ENCODE measurements around the gene PDE6A.

PDE6A gene

DNA sequence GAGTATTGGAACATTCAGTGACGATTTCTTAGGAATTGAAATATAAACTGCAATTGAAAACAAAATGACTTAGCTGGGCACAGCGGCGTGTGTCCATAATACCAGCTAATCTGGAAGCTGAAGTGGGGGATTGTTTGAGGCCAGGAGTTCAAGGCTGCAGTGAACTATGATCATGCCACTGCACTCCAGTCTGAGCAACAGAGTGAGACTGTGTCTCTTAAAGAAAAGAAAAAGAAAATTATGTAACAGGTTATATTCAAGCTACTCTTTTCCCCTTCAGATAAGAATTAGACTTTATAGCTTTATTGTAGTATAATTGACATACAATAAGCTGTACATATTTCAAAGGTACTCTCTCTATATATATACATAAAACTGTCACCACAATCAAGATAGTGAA is 22.4 kb upstream of the PDE6A start (continued):
- no peak for TF ChIP-seq ZNF223 (tag by site-specific recombination; IDR thresholded peaks at IDR 0.05)

DNA sequence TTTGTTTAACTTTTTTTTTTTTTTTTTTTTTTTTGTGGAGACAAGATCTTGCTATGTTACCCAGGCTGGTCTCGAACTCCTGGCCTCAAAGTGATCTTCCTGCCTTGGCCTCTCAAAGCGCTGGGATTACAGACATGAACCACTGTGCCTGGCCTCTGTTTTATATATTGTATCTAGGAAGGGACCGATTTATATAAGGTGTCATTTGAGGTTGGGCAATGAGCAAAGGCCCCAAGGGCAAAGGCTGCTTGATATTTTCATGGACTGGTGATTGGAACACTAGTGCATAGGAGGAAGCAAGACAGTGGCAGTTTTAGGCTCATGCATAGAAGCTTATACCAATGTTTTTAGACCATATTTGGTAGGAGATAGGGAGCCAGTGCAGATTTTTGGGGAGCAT is 19.1 kb upstream of the PDE6A start:
- TF ChIP-seq KLF16 (tag by site-specific recombination; IDR thresholded peaks at IDR 0.05) = no peak
- no peak for TF ChIP-seq ZNF37A (tag by site-specific recombination; IDR thresholded peaks at IDR 0.05)
- TF ChIP-seq ZSCAN30 (tag by site-specific recombination; IDR thresholded peaks at IDR 0.05) = no peak
- no peak for TF ChIP-seq KLF1 (tag by site-specific recombination; IDR thresholded peaks at IDR 0.05)
- TF ChIP-seq ZNF510 (tag by site-specific recombination; IDR thresholded peaks at IDR 0.05; ENCODE audit: insufficient replicate concordance) = no peak
- TF ChIP-seq, protein P1, sequence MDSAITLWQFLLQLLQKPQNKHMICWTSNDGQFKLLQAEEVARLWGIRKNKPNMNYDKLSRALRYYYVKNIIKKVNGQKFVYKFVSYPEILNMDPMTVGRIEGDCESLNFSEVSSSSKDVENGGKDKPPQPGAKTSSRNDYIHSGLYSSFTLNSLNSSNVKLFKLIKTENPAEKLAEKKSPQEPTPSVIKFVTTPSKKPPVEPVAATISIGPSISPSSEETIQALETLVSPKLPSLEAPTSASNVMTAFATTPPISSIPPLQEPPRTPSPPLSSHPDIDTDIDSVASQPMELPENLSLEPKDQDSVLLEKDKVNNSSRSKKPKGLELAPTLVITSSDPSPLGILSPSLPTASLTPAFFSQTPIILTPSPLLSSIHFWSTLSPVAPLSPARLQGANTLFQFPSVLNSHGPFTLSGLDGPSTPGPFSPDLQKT (IDR thresholded peaks at IDR 0.05; ENCODE audit: borderline replicate concordance, low read depth, low read length) = no peak
- TF ChIP-seq SP3 (tag by site-specific recombination; IDR thresholded peaks at IDR 0.05) = no peak
- no peak for TF ChIP-seq IKZF3 (tag by site-specific recombination; IDR thresholded peaks at IDR 0.05)
- H3K4me3 ChIP-seq (ENCODE audit: low read depth, low read length) = no peak overlapping the region
- POLR2A ChIA-PET = interaction anchor here (0.7 kb wide), 2 partner anchors 527 to 603 kb away, joined by 3 read pairs; no protein-coding TSS in a partner anchor
- no peak overlapping the region for H3K27ac ChIP-seq (ENCODE audit: extremely low read depth, low read depth, low read length)
- no peaks in the 10 kb centered on the region for H3K9me3 ChIP-seq (ENCODE audit: control insufficient read depth, insufficient read depth, low read depth, low read length)
- H3K4me1 ChIP-seq (ENCODE audit: control insufficient read depth, insufficient read depth, low read length) = no peaks in the 10 kb centered on the region
- CTCF ChIA-PET = interaction anchor here (0.7 to 6.8 kb wide), 4 partner anchors 27 to 126 kb away, joined by 3 to 175 read pairs (median 30); no protein-coding TSS in a partner anchor
- H3K36me3 ChIP-seq (ENCODE audit: control insufficient read depth in 2 of 2, insufficient read depth in 1 of 2, low read length in 2 of 2) = peaks cover 0 to 2% of the 10 kb centered on the region in 2 experiments; a peak in 1 of 3 replicates

DNA sequence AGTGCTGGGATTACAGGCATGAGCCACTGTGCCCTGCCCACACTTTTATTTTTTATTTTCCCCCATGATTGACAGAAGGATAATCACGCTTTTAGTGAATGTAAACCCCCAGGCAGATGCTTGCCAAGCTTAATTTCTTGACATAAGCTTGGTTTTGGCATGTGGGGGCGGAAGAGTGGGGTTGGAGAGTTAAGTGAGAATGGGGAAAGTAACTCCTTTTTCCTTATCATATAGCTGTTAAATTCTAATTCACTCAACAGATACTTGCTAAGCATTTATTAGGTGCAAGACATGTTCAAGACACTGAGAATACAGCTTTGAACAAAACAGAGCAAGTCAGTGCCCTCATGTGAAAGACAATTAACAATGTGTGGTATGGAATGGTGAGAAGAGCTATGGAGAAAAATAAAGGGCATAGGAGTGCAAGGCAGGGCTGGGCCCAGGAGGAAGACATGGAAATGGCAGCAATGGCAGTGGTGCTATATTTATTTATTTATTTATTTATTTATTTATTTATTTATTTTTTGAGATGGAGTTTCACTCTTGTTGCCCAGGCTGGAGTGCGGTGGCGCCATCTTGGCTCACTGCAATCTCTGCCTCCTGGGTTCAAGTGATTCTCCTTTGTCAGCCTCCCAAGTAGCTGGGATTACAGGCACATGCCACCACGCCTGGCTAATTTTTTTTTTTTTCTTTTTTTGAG is 18.2 kb upstream of the PDE6A start:
- Histone ChIP-seq H3K27ac (ENCODE audit: extremely low read depth, low read depth, low read length) (no peak overlapping the region), H3K4me3 (ENCODE audit: low read depth, low read length) (no peak overlapping the region), H3K9me3 (ENCODE audit: control insufficient read depth, insufficient read depth, low read depth, low read length) (no peaks in the 10 kb centered on the region), H3K36me3 (ENCODE audit: control insufficient read depth in 2 of 2, insufficient read depth in 1 of 2, low read length in 2 of 2) (peaks cover 0 to 2% of the 10 kb centered on the region in 2 experiments; a peak in 1 of 3 replicates), H3K4me1 (ENCODE audit: control insufficient read depth, insufficient read depth, low read length) (no peaks in the 10 kb centered on the region)
- ChIA-PET POLR2A (interaction anchor here (0.6 to 2.8 kb wide), 8 partner anchors 38 to 602 kb away, joined by 3 to 9 read pairs (median 3); partner anchors contain the start of genes HMGXB3 and TIGD6), CTCF (interaction anchor here (0.6 to 6.8 kb wide), 23 partner anchors 9 to 367 kb away, joined by 3 to 175 read pairs (median 5); no protein-coding TSS in a partner anchor)
- TF ChIP-seq ZNF354C (tag by site-specific recombination; IDR thresholded peaks at IDR 0.05; ENCODE audit: borderline replicate concordance, low read depth) = peak; percentile 90; the same call in 1 of the 2 replicates
- peak; percentile 98 for TF ChIP-seq ZNF394 (tag by site-specific recombination; IDR thresholded peaks at IDR 0.05; ENCODE audit: borderline replicate concordance)
- no peak for TF ChIP-seq ZFHX2 (tag by site-specific recombination; conservative IDR thresholded peaks at IDR 0.05)
- TF ChIP-seq ZNF146 (tag by site-specific recombination; IDR thresholded peaks at IDR 0.05) = no peak
- 0 out of 2 replicates have a peak, but pooled peaks have one; percentile 13 for TF ChIP-seq ZNF366 (tag by site-specific recombination; conservative IDR thresholded peaks at IDR 0.05)
- peak; percentile 51; the same call in 1 of the 2 replicates for TF ChIP-seq ZNF530 (tag by site-specific recombination; IDR thresholded peaks at IDR 0.05; ENCODE audit: low read depth)
- no peak for TF ChIP-seq YY2 (tag by site-specific recombination; IDR thresholded peaks at IDR 0.05)
- TF ChIP-seq ZNF292 (tag by site-specific recombination; IDR thresholded peaks at IDR 0.05; ENCODE audit: borderline replicate concordance, low read depth) = peak; percentile 69; the same call in 1 of the 2 replicates
- no peak; the same call in 1 of the 2 replicates for TF ChIP-seq ZNF555 (tag by site-specific recombination; conservative IDR thresholded peaks at IDR 0.05)
- peak; percentile 53; the same call in 1 of the 2 replicates for TF ChIP-seq ZNF501 (tag by site-specific recombination; IDR thresholded peaks at IDR 0.05)
- peak; percentile 70 for TF ChIP-seq ZNF529 (tag by site-specific recombination; IDR thresholded peaks at IDR 0.05; ENCODE audit: insufficient replicate concordance)
- peak; percentile 98 for TF ChIP-seq ZNF202 (tag by site-specific recombination; IDR thresholded peaks at IDR 0.05; ENCODE audit: borderline replicate concordance)
- TF ChIP-seq ZNF138 (tag by site-specific recombination; IDR thresholded peaks at IDR 0.05; ENCODE audit: borderline replicate concordance) = peak; percentile 93; the same call in 1 of the 2 replicates
- TF ChIP-seq, protein P2, sequence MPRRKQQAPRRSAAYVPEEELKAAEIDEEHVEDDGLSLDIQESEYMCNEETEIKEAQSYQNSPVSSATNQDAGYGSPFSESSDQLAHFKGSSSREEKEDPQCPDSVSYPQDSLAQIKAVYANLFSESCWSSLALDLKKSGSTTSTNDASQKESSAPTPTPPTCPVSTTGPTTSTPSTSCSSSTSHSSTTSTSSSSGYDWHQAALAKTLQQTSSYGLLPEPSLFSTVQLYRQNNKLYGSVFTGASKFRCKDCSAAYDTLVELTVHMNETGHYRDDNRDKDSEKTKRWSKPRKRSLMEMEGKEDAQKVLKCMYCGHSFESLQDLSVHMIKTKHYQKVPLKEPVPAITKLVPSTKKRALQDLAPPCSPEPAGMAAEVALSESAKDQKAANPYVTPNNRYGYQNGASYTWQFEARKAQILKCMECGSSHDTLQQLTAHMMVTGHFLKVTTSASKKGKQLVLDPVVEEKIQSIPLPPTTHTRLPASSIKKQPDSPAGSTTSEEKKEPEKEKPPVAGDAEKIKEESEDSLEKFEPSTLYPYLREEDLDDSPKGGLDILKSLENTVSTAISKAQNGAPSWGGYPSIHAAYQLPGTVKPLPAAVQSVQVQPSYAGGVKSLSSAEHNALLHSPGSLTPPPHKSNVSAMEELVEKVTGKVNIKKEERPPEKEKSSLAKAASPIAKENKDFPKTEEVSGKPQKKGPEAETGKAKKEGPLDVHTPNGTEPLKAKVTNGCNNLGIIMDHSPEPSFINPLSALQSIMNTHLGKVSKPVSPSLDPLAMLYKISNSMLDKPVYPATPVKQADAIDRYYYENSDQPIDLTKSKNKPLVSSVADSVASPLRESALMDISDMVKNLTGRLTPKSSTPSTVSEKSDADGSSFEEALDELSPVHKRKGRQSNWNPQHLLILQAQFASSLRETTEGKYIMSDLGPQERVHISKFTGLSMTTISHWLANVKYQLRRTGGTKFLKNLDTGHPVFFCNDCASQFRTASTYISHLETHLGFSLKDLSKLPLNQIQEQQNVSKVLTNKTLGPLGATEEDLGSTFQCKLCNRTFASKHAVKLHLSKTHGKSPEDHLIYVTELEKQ (tag by site-specific recombination; IDR thresholded peaks at IDR 0.05; ENCODE audit: borderline replicate concordance) = peak; percentile 25; the same call in 1 of the 2 replicates
- TF ChIP-seq ZNF121 (tag by site-specific recombination; IDR thresholded peaks at IDR 0.05) = 0 out of 2 replicates have a peak, but pooled peaks have one; percentile 28
- TF ChIP-seq ZNF488 (tag by site-specific recombination; IDR thresholded peaks at IDR 0.05) = no peak
- TF ChIP-seq RBAK (tag by site-specific recombination; IDR thresholded peaks at IDR 0.05) = 0 out of 2 replicates have a peak, but pooled peaks have one; percentile 72
- 0 out of 2 replicates have a peak, but pooled peaks have one; percentile 4 for TF ChIP-seq GLIS1 (tag by site-specific recombination; IDR thresholded peaks at IDR 0.05)

Data from HEK293 (cell line).